ENCODE measurements around the gene OGFR. TPM values are rescaled to one million over a fixed set of nuclear protein-coding genes. Genes with fewer than 3 reads are reported as not detected.

OGFR gene
- total RNA-seq, 1 donor from 2014 or later, result 57.6 TPM

- TF ChIP-seq CTCF (conservative IDR thresholded peaks at IDR 0.05; ENCODE audit: low read depth, low read length), result no peak
- no peak for DNase-seq (ENCODE audit: low read depth)
Observed at GRCh38 chr20:62769346-62770071, 35.1 kb upstream of the OGFR start.

DNA sequence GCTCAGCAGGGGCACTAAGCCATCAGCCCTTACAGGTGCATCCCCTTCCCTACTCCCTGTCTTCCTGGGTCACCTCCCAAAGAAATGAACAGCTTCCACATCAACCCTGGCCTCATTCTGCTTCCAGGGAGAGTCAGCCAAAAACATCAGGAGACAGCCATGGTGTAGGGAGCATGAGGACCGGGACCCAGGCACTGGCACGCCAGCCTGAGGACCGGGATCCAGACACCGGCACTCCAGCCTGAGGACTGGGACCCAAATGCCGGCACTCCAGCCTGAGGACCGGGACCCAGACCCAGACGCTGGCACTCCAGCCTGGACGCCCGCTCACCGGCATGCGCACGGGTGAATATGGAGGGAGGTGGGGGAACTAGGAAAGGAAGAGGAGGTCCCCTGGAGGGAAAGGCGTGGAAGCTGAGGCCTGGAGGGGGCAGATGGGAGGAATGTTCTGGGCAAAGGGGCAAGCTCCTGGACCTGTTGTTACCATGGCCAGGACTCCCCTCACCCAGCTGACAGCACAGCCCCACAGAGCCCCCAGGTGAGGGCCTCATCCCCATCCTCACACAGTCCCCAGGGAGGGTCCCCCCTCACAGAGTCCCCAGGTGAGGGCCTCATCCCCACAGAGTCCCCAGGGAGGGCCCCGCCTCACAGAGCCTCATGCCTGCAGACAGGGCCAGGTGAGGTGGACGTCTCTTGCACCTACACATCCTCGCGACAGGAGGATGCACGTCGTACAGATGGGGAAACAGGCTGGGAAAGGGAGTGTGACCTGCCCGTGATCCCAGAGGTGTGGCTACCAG is 34.3 kb upstream of the OGFR start:
- TF ChIP-seq CTCF (conservative IDR thresholded peaks at IDR 0.05; ENCODE audit: low read depth, low read length), result no peak
- no peak for DNase-seq (ENCODE audit: low read depth)
- H3K4me3 ChIP-seq (ENCODE audit: low read depth, low read length), result no peak overlapping the region

More at GRCh38 chr20:62769346-62770071, 35.1 kb upstream of the OGFR start:
- no peak overlapping the region for H3K4me3 ChIP-seq (ENCODE audit: low read depth, low read length)

DNA sequence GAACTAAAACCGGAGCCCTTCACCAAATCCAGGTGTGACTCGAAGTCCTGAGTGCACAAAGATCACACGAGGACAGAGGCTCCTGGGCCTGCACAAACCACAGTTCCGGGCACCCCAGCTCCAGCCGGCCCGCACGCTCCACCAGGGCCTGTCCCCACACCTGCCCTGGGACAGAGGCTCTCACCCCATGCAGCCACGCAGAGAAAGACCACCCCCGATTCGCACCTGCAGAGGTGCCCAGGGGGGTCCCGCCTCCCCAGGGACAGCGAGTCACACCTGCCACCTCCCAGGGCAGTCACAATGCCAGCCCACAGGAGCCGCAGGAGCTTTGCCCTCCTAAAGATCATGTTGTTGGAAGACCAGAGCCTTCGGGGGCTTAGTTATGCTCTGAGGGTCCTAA is 33.7 kb upstream of the OGFR start:
- DNase-seq (ENCODE audit: low read depth), result no peak
- TF ChIP-seq CTCF (conservative IDR thresholded peaks at IDR 0.05; ENCODE audit: low read depth, low read length), result no peak
- no peak overlapping the region for H3K4me3 ChIP-seq (ENCODE audit: low read depth, low read length)

GRCh38 chr20:62771396-62772102 is 33.1 kb upstream of the OGFR start:
- no peak overlapping the region for H3K4me3 ChIP-seq (ENCODE audit: low read depth, low read length)
- TF ChIP-seq CTCF (conservative IDR thresholded peaks at IDR 0.05; ENCODE audit: low read depth, low read length), result no peak
- no peak for DNase-seq (ENCODE audit: low read depth)

DNA sequence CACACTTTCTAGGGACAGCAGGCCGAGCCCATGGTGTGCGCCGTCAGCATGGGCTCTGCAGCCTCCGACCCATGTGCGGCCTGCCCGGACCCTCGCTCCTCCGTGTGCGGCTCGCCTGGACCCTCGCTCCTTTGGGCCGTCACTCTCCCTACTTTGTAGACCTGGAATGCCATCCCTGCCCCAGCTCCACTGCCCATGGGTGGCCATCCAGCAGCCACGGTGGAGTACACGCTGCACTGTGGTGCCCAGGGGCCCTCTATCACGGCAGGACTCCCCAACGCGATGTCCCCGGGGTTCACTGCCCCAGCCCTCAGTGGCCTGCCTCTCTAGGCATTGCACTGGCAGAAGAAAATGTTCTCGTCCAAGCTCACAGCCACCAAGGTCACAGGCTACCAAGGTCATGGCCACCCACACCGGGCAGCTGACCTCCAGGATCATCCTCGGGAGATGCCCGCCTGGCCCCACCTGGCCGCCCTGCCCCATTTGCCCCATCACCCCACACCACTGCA is 32.5 kb upstream of the OGFR start:
- H3K4me3 ChIP-seq (ENCODE audit: low read depth, low read length), result no peak overlapping the region
- TF ChIP-seq CTCF (conservative IDR thresholded peaks at IDR 0.05; ENCODE audit: low read depth, low read length), result no peak
- DNase-seq (ENCODE audit: low read depth), result no peak

DNA sequence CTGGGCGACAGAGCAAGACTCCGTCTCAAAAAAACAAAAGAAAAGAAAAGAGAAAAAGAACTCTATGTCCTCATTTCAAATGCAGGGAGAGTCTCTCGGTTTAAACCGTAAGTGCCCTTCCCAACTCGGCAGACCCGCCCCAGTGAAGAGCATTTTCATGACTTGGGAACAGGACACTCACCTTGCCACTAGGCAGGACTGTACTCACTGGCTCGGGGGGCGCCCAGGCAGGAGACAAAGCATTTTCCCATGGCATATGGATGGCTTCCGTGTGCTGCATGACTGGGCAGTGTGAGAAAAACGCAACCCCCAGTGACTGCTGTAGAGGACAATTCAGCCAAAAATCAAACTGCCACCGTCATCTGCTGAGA is 32.0 kb upstream of the OGFR start:
- DNase-seq (ENCODE audit: low read depth), result no peak
- no peak overlapping the region for H3K4me3 ChIP-seq (ENCODE audit: low read depth, low read length)
- no peak for TF ChIP-seq CTCF (conservative IDR thresholded peaks at IDR 0.05; ENCODE audit: low read depth, low read length)
